Measurements from ENCODE around the gene NSMCE1. TPM values are rescaled to one million over a fixed set of nuclear protein-coding genes. Genes with fewer than 3 reads are reported as not detected.

The NSMCE1 gene
- total RNA-seq, 1 donor from 2014 or later: 53.0 TPM

- DNase-seq: peak; percentile 4
- peak overlapping the region; percentile 54 for H3K27ac ChIP-seq
- H3K27me3 ChIP-seq (ENCODE audit: low read depth): no peaks in the 10 kb centered on the region
- intact Hi-C loops (cut with DNase I): no loop called here
- TF ChIP-seq, protein P1, sequence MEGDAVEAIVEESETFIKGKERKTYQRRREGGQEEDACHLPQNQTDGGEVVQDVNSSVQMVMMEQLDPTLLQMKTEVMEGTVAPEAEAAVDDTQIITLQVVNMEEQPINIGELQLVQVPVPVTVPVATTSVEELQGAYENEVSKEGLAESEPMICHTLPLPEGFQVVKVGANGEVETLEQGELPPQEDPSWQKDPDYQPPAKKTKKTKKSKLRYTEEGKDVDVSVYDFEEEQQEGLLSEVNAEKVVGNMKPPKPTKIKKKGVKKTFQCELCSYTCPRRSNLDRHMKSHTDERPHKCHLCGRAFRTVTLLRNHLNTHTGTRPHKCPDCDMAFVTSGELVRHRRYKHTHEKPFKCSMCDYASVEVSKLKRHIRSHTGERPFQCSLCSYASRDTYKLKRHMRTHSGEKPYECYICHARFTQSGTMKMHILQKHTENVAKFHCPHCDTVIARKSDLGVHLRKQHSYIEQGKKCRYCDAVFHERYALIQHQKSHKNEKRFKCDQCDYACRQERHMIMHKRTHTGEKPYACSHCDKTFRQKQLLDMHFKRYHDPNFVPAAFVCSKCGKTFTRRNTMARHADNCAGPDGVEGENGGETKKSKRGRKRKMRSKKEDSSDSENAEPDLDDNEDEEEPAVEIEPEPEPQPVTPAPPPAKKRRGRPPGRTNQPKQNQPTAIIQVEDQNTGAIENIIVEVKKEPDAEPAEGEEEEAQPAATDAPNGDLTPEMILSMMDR (IDR thresholded peaks at IDR 0.05): no peak
- H3K36me3 ChIP-seq: peaks cover 46% of the 10 kb centered on the region
- peaks cover 25% of the 10 kb centered on the region for H3K4me1 ChIP-seq
- ATAC-seq: no peak
- no peaks in the 10 kb centered on the region for H3K9me3 ChIP-seq
- H3K4me3 ChIP-seq: no peak overlapping the region
These were observed 46.9 kb downstream of the NSMCE1 start for GRCh38 chr16:27221576-27222248.

GRCh38 chr16:27220991-27221390 is 47.6 kb downstream of the NSMCE1 start:
- TF ChIP-seq, protein P1 (IDR thresholded peaks at IDR 0.05): no peak

GRCh38 chr16:27220527-27220926 is 48.0 kb downstream of the NSMCE1 start:
- Histone ChIP-seq H3K9me3 (no peaks in the 10 kb centered on the region), H3K36me3 (peaks cover 43% of the 10 kb centered on the region), H3K4me1 (peaks cover 25% of the 10 kb centered on the region), H3K27ac (no peak overlapping the region), H3K4me3 (no peak overlapping the region), H3K27me3 (ENCODE audit: low read depth) (no peaks in the 10 kb centered on the region)
- ATAC-seq (no peak), DNase-seq (no peak)
- TF ChIP-seq, protein P1 (IDR thresholded peaks at IDR 0.05): no peak
- intact Hi-C loops (cut with DNase I): no loop called here

More at GRCh38 chr16:27220991-27221390, 47.6 kb downstream of the NSMCE1 start:
- H3K4me1 ChIP-seq: peaks cover 25% of the 10 kb centered on the region
- no peak overlapping the region for H3K27ac ChIP-seq
- no peak overlapping the region for H3K4me3 ChIP-seq
- intact Hi-C loops (cut with DNase I): no loop called here
- no peaks in the 10 kb centered on the region for H3K9me3 ChIP-seq
- peaks cover 43% of the 10 kb centered on the region for H3K36me3 ChIP-seq
- ATAC-seq: no peak
- DNase-seq: no peak
- no peaks in the 10 kb centered on the region for H3K27me3 ChIP-seq (ENCODE audit: low read depth)

DNA sequence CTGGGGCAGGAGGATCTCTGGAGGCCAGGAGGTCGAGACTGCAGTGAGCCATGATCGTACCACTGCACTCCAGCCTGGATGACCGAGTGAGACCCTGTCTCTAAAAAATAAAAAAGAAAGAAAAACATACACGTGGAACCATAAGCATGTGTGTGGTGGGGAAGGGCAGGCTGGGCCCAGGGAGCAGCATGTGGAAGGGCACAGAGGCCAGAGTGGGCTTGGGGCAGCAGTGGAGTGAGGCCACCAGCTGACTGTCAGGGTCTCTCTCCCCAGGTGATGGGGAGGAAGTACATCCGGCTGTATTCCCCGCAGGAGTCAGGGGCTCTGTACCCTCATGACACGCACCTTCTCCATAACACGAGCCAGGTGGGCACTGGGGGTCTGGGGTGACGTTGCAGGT is 48.5 kb downstream of the NSMCE1 start:
- intact Hi-C loops (cut with DNase I): no loop called here
- DNase-seq: no peak
- ATAC-seq: no peak
- Histone ChIP-seq H3K9me3 (no peaks in the 10 kb centered on the region), H3K36me3 (peaks cover 42% of the 10 kb centered on the region), H3K4me1 (peaks cover 25% of the 10 kb centered on the region), H3K4me3 (no peak overlapping the region), H3K27ac (no peak overlapping the region), H3K27me3 (ENCODE audit: low read depth) (no peaks in the 10 kb centered on the region)
- TF ChIP-seq, protein P1 (IDR thresholded peaks at IDR 0.05): no peak

DNA sequence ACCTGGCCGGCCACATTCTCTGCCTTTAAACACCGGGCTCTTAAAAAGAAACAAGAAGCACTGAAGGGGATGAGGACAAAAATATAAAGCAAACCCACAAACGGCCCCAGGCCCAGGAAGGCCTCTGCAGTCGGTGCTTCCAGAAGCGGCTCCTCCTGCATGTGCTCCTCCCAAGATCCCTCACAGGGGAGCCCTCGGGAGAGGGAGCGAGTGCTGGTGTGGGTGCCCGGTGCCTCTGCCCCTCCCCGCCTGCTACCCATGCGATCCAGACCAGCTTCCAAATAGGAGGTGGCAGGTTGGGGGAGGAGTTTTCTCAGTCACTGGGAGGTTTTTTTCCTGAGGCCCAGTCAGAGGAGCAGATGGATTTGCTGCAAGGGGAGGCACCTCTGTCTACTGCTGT is 49.4 kb downstream of the NSMCE1 start:
- no peaks in the 10 kb centered on the region for H3K27me3 ChIP-seq (ENCODE audit: low read depth)
- DNase-seq: peak; percentile 21
- H3K36me3 ChIP-seq: peaks cover 42% of the 10 kb centered on the region
- TF ChIP-seq, protein P1 (IDR thresholded peaks at IDR 0.05): no peak
- H3K4me3 ChIP-seq: no peak overlapping the region
- H3K27ac ChIP-seq: no peak overlapping the region
- no peaks in the 10 kb centered on the region for H3K9me3 ChIP-seq
- no peak for ATAC-seq
- intact Hi-C loops (cut with DNase I): no loop called here
- H3K4me1 ChIP-seq: peaks cover 25% of the 10 kb centered on the region
